ENCODE data around the gene FZD1. TPM values are rescaled to one million over a fixed set of nuclear protein-coding genes. Genes with fewer than 3 reads are reported as not detected.

Gene FZD1
- total RNA-seq, 2 experiments from 2014 or later: 0.16 to 0.20 TPM

DNA sequence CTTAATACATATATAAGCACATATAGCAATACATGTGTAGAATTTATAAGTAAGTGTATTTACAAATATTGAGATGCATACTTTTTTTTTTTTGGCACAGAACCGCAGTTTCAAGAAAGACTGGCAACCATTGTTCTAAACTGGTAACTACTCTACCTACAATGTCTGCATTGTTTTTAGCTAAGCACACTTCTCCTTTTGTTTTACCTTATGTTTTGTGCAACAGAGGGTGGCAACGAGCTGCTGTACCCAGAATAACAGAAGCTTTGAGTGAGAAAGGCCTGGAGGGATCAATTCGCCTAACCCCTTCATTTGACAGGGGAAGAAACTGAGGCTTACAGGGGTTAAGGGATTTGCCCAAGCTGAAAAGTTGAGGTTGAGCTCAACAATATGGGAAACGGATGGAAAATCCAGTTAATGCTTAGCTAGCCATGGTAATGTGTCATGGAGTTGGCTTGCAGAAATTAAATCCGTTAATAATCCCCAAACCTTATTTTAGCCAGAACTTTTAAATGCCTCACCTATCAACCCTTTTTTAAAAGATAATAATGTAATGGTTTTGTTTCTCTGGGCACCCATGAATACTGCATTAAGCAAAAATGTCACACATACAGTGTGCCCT lies 25.5 kb downstream of the FZD1 start:
- TF ChIP-seq, protein P1, sequence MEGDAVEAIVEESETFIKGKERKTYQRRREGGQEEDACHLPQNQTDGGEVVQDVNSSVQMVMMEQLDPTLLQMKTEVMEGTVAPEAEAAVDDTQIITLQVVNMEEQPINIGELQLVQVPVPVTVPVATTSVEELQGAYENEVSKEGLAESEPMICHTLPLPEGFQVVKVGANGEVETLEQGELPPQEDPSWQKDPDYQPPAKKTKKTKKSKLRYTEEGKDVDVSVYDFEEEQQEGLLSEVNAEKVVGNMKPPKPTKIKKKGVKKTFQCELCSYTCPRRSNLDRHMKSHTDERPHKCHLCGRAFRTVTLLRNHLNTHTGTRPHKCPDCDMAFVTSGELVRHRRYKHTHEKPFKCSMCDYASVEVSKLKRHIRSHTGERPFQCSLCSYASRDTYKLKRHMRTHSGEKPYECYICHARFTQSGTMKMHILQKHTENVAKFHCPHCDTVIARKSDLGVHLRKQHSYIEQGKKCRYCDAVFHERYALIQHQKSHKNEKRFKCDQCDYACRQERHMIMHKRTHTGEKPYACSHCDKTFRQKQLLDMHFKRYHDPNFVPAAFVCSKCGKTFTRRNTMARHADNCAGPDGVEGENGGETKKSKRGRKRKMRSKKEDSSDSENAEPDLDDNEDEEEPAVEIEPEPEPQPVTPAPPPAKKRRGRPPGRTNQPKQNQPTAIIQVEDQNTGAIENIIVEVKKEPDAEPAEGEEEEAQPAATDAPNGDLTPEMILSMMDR (IDR thresholded peaks at IDR 0.05): no peak
- POLR2A ChIA-PET: no interaction called here
- CTCF ChIA-PET: no interaction called here
- no peak for DNase-seq
- H3K27me3 Mint-ChIP-seq: peaks cover 2% of the 10 kb centered on the region
- H3K4me3 Mint-ChIP-seq: no peak overlapping the region
- intact Hi-C loops (cut with micrococcal nuclease): no loop called here
- H3K9me3 Mint-ChIP-seq: no peaks in the 10 kb centered on the region
- H3K36me3 Mint-ChIP-seq (ENCODE audit: low read depth): no peaks in the 10 kb centered on the region
- no peak overlapping the region for H3K27ac Mint-ChIP-seq
- H3K4me1 Mint-ChIP-seq (ENCODE audit: low read depth): no peaks in the 10 kb centered on the region
- ATAC-seq: no peak

DNA sequence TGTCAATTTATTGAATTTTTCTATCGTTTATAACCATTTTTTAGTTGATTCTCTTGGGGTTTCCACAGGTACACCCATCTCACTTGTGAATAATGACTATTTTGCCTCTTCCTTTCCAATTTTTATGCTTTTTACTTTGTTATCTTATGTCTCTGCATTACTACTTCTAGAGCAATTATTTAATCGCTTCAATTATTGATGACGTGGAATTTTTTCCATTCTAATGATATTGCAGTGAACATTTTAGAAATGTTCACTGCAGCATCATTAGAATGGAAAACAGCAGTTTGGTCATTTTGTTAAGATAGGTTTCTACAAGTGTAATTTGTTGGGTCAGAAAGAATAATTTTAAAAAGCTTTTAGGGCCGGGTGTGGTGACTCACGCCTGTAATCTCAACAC lies 27.1 kb downstream of the FZD1 start:
- TF ChIP-seq, protein P1 (IDR thresholded peaks at IDR 0.05): no peak
- H3K27ac Mint-ChIP-seq: no peak overlapping the region
- DNase-seq (no peak), ATAC-seq (no peak)
- no peaks in the 10 kb centered on the region for H3K4me1 Mint-ChIP-seq (ENCODE audit: low read depth)
- intact Hi-C loops (cut with micrococcal nuclease): no loop called here
- H3K9me3 Mint-ChIP-seq: no peaks in the 10 kb centered on the region
- ChIA-PET POLR2A (no interaction called here), CTCF (no interaction called here)
- H3K4me3 Mint-ChIP-seq: no peak overlapping the region
- H3K27me3 Mint-ChIP-seq: peaks cover 2% of the 10 kb centered on the region
- H3K36me3 Mint-ChIP-seq (ENCODE audit: low read depth): no peaks in the 10 kb centered on the region

DNA sequence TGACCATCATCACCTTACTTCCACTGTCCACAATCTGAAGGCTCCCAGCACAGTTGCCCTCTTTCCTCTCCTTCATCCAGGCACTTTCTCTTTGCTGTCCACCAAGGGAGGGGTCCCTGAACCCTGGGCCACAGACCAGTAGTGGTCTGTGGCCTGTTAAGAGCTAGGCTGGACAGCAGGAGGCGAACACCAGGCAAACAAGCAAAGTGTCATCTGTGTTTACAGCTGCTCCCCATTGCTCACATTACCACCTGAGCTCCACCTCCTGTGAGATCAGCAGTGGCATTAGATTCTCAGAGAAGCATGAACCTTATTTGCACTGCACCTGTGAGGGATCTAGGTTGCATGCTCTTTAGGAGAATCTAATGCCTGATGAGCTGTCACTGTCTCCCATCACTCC lies 27.7 kb downstream of the FZD1 start:
- CTCF ChIA-PET: no interaction called here
- POLR2A ChIA-PET: no interaction called here
- peaks cover 2% of the 10 kb centered on the region for H3K27me3 Mint-ChIP-seq
- no peaks in the 10 kb centered on the region for H3K9me3 Mint-ChIP-seq
- intact Hi-C loops (cut with micrococcal nuclease): no loop called here
- H3K27ac Mint-ChIP-seq: no peak overlapping the region
- TF ChIP-seq, protein P1 (IDR thresholded peaks at IDR 0.05): no peak
- ATAC-seq (no peak), DNase-seq (no peak)
- no peaks in the 10 kb centered on the region for H3K36me3 Mint-ChIP-seq (ENCODE audit: low read depth)
- H3K4me1 Mint-ChIP-seq (ENCODE audit: low read depth): no peaks in the 10 kb centered on the region
- no peak overlapping the region for H3K4me3 Mint-ChIP-seq

DNA sequence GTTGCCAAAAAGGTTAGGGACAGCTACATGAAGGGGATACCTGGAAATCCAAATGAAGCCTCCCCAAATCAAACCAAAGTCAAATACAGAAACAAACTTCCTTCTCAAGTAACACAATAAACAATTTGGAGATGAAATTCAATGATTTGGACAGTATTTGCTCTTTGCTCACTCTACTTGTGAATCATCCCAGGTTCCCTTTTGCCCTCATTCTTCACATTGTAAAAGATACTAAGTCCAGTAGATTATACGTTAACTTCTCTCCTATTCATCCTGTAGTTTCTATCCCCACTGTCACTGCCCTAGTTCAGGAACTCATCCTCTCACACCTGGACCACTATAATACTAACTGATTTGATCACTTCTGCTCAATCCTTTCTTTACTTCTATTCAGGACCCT lies 28.3 kb downstream of the FZD1 start:
- ATAC-seq (no peak), DNase-seq (no peak)
- no peak overlapping the region for H3K27ac Mint-ChIP-seq
- ChIA-PET POLR2A (no interaction called here), CTCF (no interaction called here)
- no peaks in the 10 kb centered on the region for H3K4me1 Mint-ChIP-seq (ENCODE audit: low read depth)
- intact Hi-C loops (cut with micrococcal nuclease): no loop called here
- H3K9me3 Mint-ChIP-seq: no peaks in the 10 kb centered on the region
- H3K27me3 Mint-ChIP-seq: peaks cover 4% of the 10 kb centered on the region
- no peaks in the 10 kb centered on the region for H3K36me3 Mint-ChIP-seq (ENCODE audit: low read depth)
- H3K4me3 Mint-ChIP-seq: no peak overlapping the region
- TF ChIP-seq, protein P1 (IDR thresholded peaks at IDR 0.05): no peak

DNA sequence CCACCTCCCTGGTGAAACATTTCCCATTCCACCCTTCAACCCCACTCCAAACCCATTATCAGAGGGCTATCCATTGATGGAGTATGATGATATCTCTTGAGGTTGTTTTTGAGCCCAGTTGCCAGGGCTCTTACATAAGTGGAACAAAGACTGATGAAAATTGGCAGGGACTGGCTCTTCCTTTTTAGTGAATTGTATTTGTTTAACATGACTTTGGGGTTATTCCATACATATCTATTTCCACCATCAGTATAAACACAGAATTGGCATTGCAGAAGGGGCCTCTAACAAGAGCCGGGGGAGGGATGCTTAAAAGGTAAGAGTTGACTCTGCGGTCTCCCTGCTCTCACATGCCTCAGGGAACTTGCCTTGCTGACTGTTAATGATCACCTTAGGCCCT lies 28.9 kb downstream of the FZD1 start:
- no peak for ATAC-seq
- Mint-ChIP-seq H3K27me3 (peaks cover 5% of the 10 kb centered on the region), H3K4me3 (no peak overlapping the region), H3K4me1 (ENCODE audit: low read depth) (no peaks in the 10 kb centered on the region), H3K27ac (no peak overlapping the region), H3K9me3 (no peaks in the 10 kb centered on the region), H3K36me3 (ENCODE audit: low read depth) (no peaks in the 10 kb centered on the region)
- ChIA-PET CTCF (no interaction called here), POLR2A (no interaction called here)
- intact Hi-C loops (cut with micrococcal nuclease): no loop called here
- TF ChIP-seq, protein P1 (IDR thresholded peaks at IDR 0.05): no peak
- DNase-seq: no peak
